WERI-Rb-1 (cell line): Measurements from ENCODE around the gene OTOG.

Source experiments
- DNase-seq: peaks from one replicate; pipeline ENCODE4 v3.0.0-alpha.2; 2020
- H3K27ac ChIP-seq: fragments of 250-450 bp; sonication (Bioruptor Pico); 2 replicates; pipeline ENCODE4 v1.5.1; 2020; ENCODE audit warnings: mild to moderate bottlenecking, moderate library complexity
- H3K27me3 ChIP-seq: fragments of 250-450 bp; sonication (Bioruptor Pico); 2 replicates; pipeline ENCODE4 v1.5.1; 2021; ENCODE audit warnings: mild to moderate bottlenecking, low read depth, moderate library complexity; ENCODE audit not compliant: insufficient read depth, severe bottlenecking
- H3K36me3 ChIP-seq: fragments of 250-450 bp; sonication (Bioruptor Pico); 2 replicates; pipeline ENCODE4 v1.5.1; 2020; ENCODE audit warnings: mild to moderate bottlenecking, moderate library complexity
- H3K4me3 ChIP-seq: 2 replicates; pipeline ENCODE4 v1.5.1; 2011; ENCODE audit warnings: low read depth, mild to moderate bottlenecking, control low read depth, low read length
- H3K9me3 ChIP-seq: fragments of 250-450 bp; sonication (Bioruptor Pico); 2 replicates; pipeline ENCODE4 v1.5.1; 2021; ENCODE audit warnings: mild to moderate bottlenecking, moderate library complexity; ENCODE audit not compliant: severe bottlenecking
- CTCF ChIP-seq: IDR thresholded peaks from 2 replicates; pipeline ENCODE4 v1.5.1; 2011; ENCODE audit warnings: low read depth, mild to moderate bottlenecking, control low read depth, inconsistent platforms, low read length

Gene OTOG

GRCh38 chr11:17634776-17635550, 87.9 kb downstream of the OTOG start:
- Histone ChIP-seq H3K36me3 (no peaks in the 10 kb centered on the region), H3K9me3 (no peaks in the 10 kb centered on the region), H3K4me3 (no peak overlapping the region), H3K27ac (no peak overlapping the region), H3K27me3 (no peaks in the 10 kb centered on the region)
- no peak for TF ChIP-seq CTCF
- no peak for DNase-seq

- Histone ChIP-seq H3K9me3 (no peaks in the 10 kb centered on the region), H3K27ac (no peak overlapping the region), H3K4me3 (no peak overlapping the region), H3K36me3 (no peaks in the 10 kb centered on the region), H3K27me3 (no peaks in the 10 kb centered on the region)
- TF ChIP-seq CTCF, result peak; percentile 48
- DNase-seq, result no peak
These were observed 88.5 kb downstream of the OTOG start for GRCh38 chr11:17635551-17635938.

DNA sequence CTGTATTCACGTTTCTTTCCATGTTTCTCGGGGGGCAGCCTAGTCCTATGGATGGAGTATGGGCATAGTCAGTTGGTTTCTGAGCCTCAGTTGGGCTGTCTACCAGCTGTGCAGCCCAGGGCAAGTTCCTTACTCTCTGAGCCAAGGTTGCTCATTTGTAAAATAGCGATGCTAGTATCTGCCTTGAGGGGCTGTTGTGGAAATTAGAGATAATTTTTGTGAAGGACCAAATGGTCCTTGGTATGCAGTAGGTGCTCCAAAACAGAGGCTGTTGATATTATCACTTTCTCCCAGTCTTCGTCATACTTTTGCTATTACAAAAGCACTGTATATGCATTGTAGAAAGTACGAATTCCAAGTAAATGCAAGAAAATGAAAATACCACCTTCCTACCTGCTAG, 89.7 kb downstream of the OTOG start:
- Histone ChIP-seq H3K27ac (no peak overlapping the region), H3K9me3 (no peaks in the 10 kb centered on the region), H3K36me3 (no peaks in the 10 kb centered on the region), H3K27me3 (no peaks in the 10 kb centered on the region), H3K4me3 (no peak overlapping the region)
- no peak for DNase-seq
- TF ChIP-seq CTCF, result no peak

- no peak overlapping the region for H3K27ac ChIP-seq
- H3K4me3 ChIP-seq, result no peak overlapping the region
- TF ChIP-seq CTCF, result no peak
- H3K9me3 ChIP-seq, result no peaks in the 10 kb centered on the region
- no peaks in the 10 kb centered on the region for H3K36me3 ChIP-seq
- no peak for DNase-seq
- H3K27me3 ChIP-seq, result no peaks in the 10 kb centered on the region
These were observed 90.8 kb downstream of the OTOG start for GRCh38 chr11:17637901-17638300.

DNA sequence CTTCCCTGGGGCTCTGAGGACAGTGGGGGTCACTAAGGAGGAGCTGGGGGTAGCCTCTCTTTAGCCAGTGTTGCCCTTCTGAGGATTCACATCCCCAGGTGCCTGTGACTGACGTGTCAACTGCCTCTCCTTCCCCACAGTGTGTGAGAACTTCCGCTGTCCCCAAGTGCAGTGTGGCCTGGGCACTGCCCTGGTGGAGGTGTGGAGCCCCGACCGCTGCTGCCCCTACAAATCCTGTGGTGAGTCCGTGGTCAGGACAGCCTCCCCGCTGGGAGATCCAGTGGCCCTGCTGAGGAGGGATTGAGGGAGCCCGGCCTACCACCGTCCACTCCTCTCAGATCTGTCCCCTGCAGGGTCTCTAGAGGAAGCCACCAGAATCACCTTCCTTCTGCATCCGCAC, 91.3 kb downstream of the OTOG start:
- H3K27ac ChIP-seq, result no peak overlapping the region
- TF ChIP-seq CTCF, result no peak
- H3K27me3 ChIP-seq, result no peaks in the 10 kb centered on the region
- H3K36me3 ChIP-seq, result no peaks in the 10 kb centered on the region
- no peak for DNase-seq
- H3K9me3 ChIP-seq, result no peaks in the 10 kb centered on the region
- no peak overlapping the region for H3K4me3 ChIP-seq

DNA sequence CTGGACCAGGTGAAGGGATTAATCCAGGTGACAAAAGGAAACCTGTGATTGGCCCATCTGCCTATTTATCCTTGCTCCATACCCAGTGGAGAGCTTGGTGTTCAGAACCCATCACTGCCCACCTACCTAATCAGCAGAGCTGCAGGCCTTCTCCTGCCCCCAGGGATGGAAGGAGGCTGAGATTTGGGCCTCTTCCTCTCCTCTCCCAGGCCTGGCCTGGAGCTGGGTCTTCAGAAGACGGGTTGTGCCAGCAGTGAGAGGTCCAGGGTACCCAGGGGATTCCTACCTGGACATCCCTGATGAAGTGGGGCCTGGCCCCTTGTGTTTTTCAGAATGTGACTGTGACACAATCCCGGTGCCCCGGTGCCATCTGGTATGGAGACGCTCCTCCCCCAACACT, 92.0 kb downstream of the OTOG start:
- Histone ChIP-seq H3K27me3 (no peaks in the 10 kb centered on the region), H3K36me3 (no peaks in the 10 kb centered on the region), H3K4me3 (no peak overlapping the region), H3K27ac (no peak overlapping the region), H3K9me3 (no peaks in the 10 kb centered on the region)
- DNase-seq, result no peak
- no peak for TF ChIP-seq CTCF
